Fibroblast of lung (primary cell): ENCODE results near the gene GDF9.

ENCODE experiments used
- CTCF ChIP-seq, 2 donors: IDR thresholded peaks in 1 of 2; conservative IDR thresholded peaks in 1 of 2; 1 replicate in 1 of 2; 2 replicates in 1 of 2; pipeline ENCODE4 v1.5.1; 2011 to 2012; ENCODE audit warnings: low read length in 2 of 2, control low read depth in 1 of 2, inconsistent platforms in 1 of 2, low read depth in 1 of 2, mild to moderate bottlenecking in 1 of 2
- EZH2 ChIP-seq: IDR thresholded peaks from 2 replicates; pipeline ENCODE4 v1.5.1; 2012; ENCODE audit warnings: low read length, control low read depth, mild to moderate bottlenecking; ENCODE audit errors: missing control alignments

- TF ChIP-seq CTCF (conservative IDR thresholded peaks at IDR 0.05 in 1 of 2, IDR thresholded peaks at IDR 0.05 in 1 of 2; ENCODE audit: low read depth in 1 of 2, low read length in 2 of 2) = no peak
- no peak for TF ChIP-seq EZH2
These were observed 464 bp downstream of the GDF9 start for GRCh38 chr5:132865668-132866341.
